GM19452 (cell line): Measurements from ENCODE around the gene CCR7.

ENCODE experiments used
- ATAC-seq: cut with Tn5 transposase; IDR thresholded peaks from one replicate; pipeline ENCODE4 v1.9.1; 2021; ENCODE audit not compliant: unreplicated experiment

CCR7 gene

GRCh38 chr17:40538019-40538935 is 27.0 kb downstream of the CCR7 start:
- ATAC-seq, result no peak

- ATAC-seq, result no peak
Measured at GRCh38 chr17:40536295-40537171, 28.7 kb downstream of the CCR7 start.

GRCh38 chr17:40535924-40536294 is 29.4 kb downstream of the CCR7 start:
- no peak for ATAC-seq

- ATAC-seq, result no peak
Measured at GRCh38 chr17:40535438-40535837, 29.8 kb downstream of the CCR7 start.

GRCh38 chr17:40534371-40535189 is 30.7 kb downstream of the CCR7 start:
- ATAC-seq, result no peak

- no peak for ATAC-seq
Measured at GRCh38 chr17:40533896-40534295, 31.4 kb downstream of the CCR7 start.

GRCh38 chr17:40532520-40533253 is 32.6 kb downstream of the CCR7 start:
- ATAC-seq, result no peak

GRCh38 chr17:40531051-40531991 is 34.0 kb downstream of the CCR7 start:
- ATAC-seq, result no peak

GRCh38 chr17:40530531-40530994 is 34.7 kb downstream of the CCR7 start:
- ATAC-seq, result no peak

- ATAC-seq, result no peak
Measured at GRCh38 chr17:40529991-40530390, 35.3 kb downstream of the CCR7 start.

GRCh38 chr17:40528692-40529417 is 36.4 kb downstream of the CCR7 start:
- ATAC-seq, result no peak

- no peak for ATAC-seq
Measured at GRCh38 chr17:40526668-40527067, 38.6 kb downstream of the CCR7 start.

GRCh38 chr17:40525294-40525693 is 40.0 kb downstream of the CCR7 start:
- ATAC-seq, result no peak

GRCh38 chr17:40524243-40524965 is 40.9 kb downstream of the CCR7 start:
- no peak for ATAC-seq

GRCh38 chr17:40522961-40523310 is 42.3 kb downstream of the CCR7 start:
- no peak for ATAC-seq

GRCh38 chr17:40522250-40522960 is 42.9 kb downstream of the CCR7 start:
- no peak for ATAC-seq

- no peak for ATAC-seq
Measured at GRCh38 chr17:40520991-40521453, 44.2 kb downstream of the CCR7 start.
